Rectal smooth muscle tissue (tissue), 1 donor: Measurements from ENCODE around the gene RAVER1.

Source experiments
- H3K27ac ChIP-seq: one replicate; pipeline ENCODE4 v1.7.0; 2013; ENCODE audit warnings: low read depth, low read length, inconsistent platforms
- H3K27me3 ChIP-seq: one replicate; pipeline ENCODE4 v1.7.0; 2013; ENCODE audit warnings: low read length; ENCODE audit not compliant: control insufficient read depth, insufficient read depth
- H3K36me3 ChIP-seq: one replicate; pipeline ENCODE4 v1.7.0; 2013; ENCODE audit warnings: low read length; ENCODE audit not compliant: control insufficient read depth, insufficient read depth
- H3K4me1 ChIP-seq: one replicate; pipeline ENCODE4 v1.7.0; 2013; ENCODE audit warnings: low read length; ENCODE audit not compliant: control insufficient read depth, insufficient read depth
- H3K4me3 ChIP-seq: one replicate; pipeline ENCODE4 v1.7.0; 2013; ENCODE audit warnings: low read length
- H3K9ac ChIP-seq: one replicate; pipeline ENCODE4 v1.7.0; 2013; ENCODE audit warnings: low read length

RAVER1 gene

GRCh38 chr19:10321874-10322835 lies 11.2 kb downstream of the RAVER1 start:
- H3K27me3 ChIP-seq, result no peaks in the 10 kb centered on the region
- H3K36me3 ChIP-seq, result peaks cover 36% of the 10 kb centered on the region
- H3K9ac ChIP-seq, result no peak overlapping the region
- no peaks in the 10 kb centered on the region for H3K4me1 ChIP-seq
- H3K4me3 ChIP-seq, result no peak overlapping the region
- no peak overlapping the region for H3K27ac ChIP-seq

- no peaks in the 10 kb centered on the region for H3K27me3 ChIP-seq
- no peak overlapping the region for H3K9ac ChIP-seq
- no peaks in the 10 kb centered on the region for H3K4me1 ChIP-seq
- peaks cover 36% of the 10 kb centered on the region for H3K36me3 ChIP-seq
- no peak overlapping the region for H3K4me3 ChIP-seq
- no peak overlapping the region for H3K27ac ChIP-seq
Observed at GRCh38 chr19:10321417-10321797, 11.9 kb downstream of the RAVER1 start.

- Histone ChIP-seq H3K27ac (no peak overlapping the region), H3K9ac (no peak overlapping the region), H3K4me3 (no peak overlapping the region), H3K4me1 (no peaks in the 10 kb centered on the region), H3K36me3 (peaks cover 35% of the 10 kb centered on the region), H3K27me3 (no peaks in the 10 kb centered on the region)
Observed at GRCh38 chr19:10320602-10321416, 12.5 kb downstream of the RAVER1 start.

- Histone ChIP-seq H3K27ac (no peak overlapping the region), H3K36me3 (peaks cover 37% of the 10 kb centered on the region), H3K4me3 (no peak overlapping the region), H3K4me1 (no peaks in the 10 kb centered on the region), H3K27me3 (no peaks in the 10 kb centered on the region), H3K9ac (no peak overlapping the region)
Observed at GRCh38 chr19:10318807-10319682, 14.3 kb downstream of the RAVER1 start.

GRCh38 chr19:10317857-10318462 lies 15.4 kb downstream of the RAVER1 start:
- Histone ChIP-seq H3K4me1 (no peaks in the 10 kb centered on the region), H3K36me3 (peaks cover 33% of the 10 kb centered on the region), H3K27ac (no peak overlapping the region), H3K27me3 (no peaks in the 10 kb centered on the region), H3K4me3 (no peak overlapping the region), H3K9ac (no peak overlapping the region)

GRCh38 chr19:10317045-10317856 lies 16.1 kb downstream of the RAVER1 start:
- Histone ChIP-seq H3K36me3 (peaks cover 29% of the 10 kb centered on the region), H3K4me3 (no peak overlapping the region), H3K27me3 (no peaks in the 10 kb centered on the region), H3K4me1 (no peaks in the 10 kb centered on the region), H3K27ac (no peak overlapping the region), H3K9ac (no peak overlapping the region)

- Histone ChIP-seq H3K4me3 (no peak overlapping the region), H3K36me3 (peaks cover 24% of the 10 kb centered on the region), H3K4me1 (no peaks in the 10 kb centered on the region), H3K27ac (no peak overlapping the region), H3K27me3 (no peaks in the 10 kb centered on the region), H3K9ac (no peak overlapping the region)
Observed at GRCh38 chr19:10316229-10317044, 16.9 kb downstream of the RAVER1 start.

GRCh38 chr19:10315335-10316214 lies 17.8 kb downstream of the RAVER1 start, which contains the start of gene FDX2:
Gene FDX2, minus strand, starts transcription at chr19:10316015. Its CDS starts 19 bp downstream, at chr19:10315996.
- Histone ChIP-seq H3K9ac (peak within 1 kb of the TSS; percentile 77), H3K36me3 (peaks cover 20% of the 10 kb centered on the region), H3K4me1 (no peaks in the 10 kb centered on the region), H3K27me3 (no peaks in the 10 kb centered on the region), H3K4me3 (peak within 1 kb of the TSS; percentile 90), H3K27ac (peak within 1 kb of the TSS; percentile 45)

GRCh38 chr19:10309423-10309822 lies 23.9 kb downstream of the RAVER1 start, which contains the start of gene ZGLP1:
Gene ZGLP1, minus strand, starts transcription at chr19:10309815.
- peaks cover 2% of the 10 kb centered on the region for H3K36me3 ChIP-seq
- no peaks in the 10 kb centered on the region for H3K4me1 ChIP-seq
- H3K27me3 ChIP-seq, result no peaks in the 10 kb centered on the region
- no peak within 1 kb of the TSS for H3K27ac ChIP-seq
- H3K4me3 ChIP-seq, result no peak within 1 kb of the TSS
- H3K9ac ChIP-seq, result no peak within 1 kb of the TSS

GRCh38 chr19:10306327-10306726 lies 27.0 kb downstream of the RAVER1 start:
- Histone ChIP-seq H3K27me3 (no peaks in the 10 kb centered on the region), H3K4me3 (no peak overlapping the region), H3K4me1 (no peaks in the 10 kb centered on the region), H3K27ac (no peak overlapping the region), H3K9ac (no peak overlapping the region), H3K36me3 (no peaks in the 10 kb centered on the region)
